ENCODE measurements around the gene SRP54. TPM values are rescaled to one million over a fixed set of nuclear protein-coding genes. Genes with fewer than 3 reads are reported as not detected.

SRP54 gene
- total and polyA plus RNA-seq, 2 of the 13 experiments (the other 11 are each of a cell fraction or from before 2014, with no cell fraction given): 42.2 to 207 TPM

DNA sequence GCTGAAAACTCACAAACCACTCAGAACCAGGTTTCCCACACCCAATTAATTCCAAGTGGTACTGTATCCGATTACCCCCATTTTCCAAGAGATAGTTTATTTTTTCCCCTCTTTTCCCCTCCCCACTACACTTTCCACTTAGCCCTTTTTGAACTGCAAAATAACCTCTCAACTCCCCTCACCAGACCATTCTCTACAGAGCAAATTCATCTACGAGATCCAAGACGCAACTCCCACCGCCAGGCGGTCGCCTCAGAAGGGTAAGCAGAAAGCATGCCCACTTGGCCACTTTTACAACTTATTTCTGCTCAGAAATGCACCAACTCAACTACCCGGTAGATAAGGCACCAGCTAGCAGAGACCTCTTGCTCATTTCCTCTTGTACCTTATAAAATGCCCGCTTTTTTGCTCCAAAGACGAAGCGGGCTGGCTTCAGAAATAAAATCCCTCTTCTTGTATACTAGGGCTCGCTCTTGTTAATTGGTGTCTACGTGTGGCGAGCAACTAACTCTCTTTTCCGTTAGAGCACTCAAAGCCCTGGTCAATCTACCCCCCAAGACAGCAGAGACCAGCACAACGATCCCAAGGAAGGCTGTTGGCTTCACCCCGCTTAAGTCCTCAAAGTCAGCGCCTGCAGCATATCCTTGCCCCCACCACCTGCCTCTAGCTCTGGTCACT is 910 bp upstream of the SRP54 start (continued):
- TF ChIP-seq CENPX (CRISPR knock-in tag; IDR thresholded peaks at IDR 0.05): no peak
- no peak for TF ChIP-seq STAT5B (CRISPR knock-in tag; IDR thresholded peaks at IDR 0.05)
- no peak for TF ChIP-seq MTA1 (CRISPR knock-in tag; IDR thresholded peaks at IDR 0.05; ENCODE audit: borderline replicate concordance)
- no peak for TF ChIP-seq ZFP62 (CRISPR knock-in tag; IDR thresholded peaks at IDR 0.05)
- peak; percentile 73; the same call in 1 of the 2 replicates for TF ChIP-seq DPF2 (CRISPR knock-in tag; IDR thresholded peaks at IDR 0.05; ENCODE audit: borderline replicate concordance, low read depth)
- 0 out of 2 replicates have a peak, but pooled peaks have one; percentile 98 for TF ChIP-seq CC2D1A (CRISPR knock-in tag; IDR thresholded peaks at IDR 0.05)
- TF ChIP-seq PBX2 (CRISPR knock-in tag; IDR thresholded peaks at IDR 0.05): no peak; the same call in 1 of the 2 replicates
- TF ChIP-seq MEIS1 (CRISPR knock-in tag; IDR thresholded peaks at IDR 0.05; ENCODE audit: borderline replicate concordance): no peak
- TF ChIP-seq, protein P1, sequence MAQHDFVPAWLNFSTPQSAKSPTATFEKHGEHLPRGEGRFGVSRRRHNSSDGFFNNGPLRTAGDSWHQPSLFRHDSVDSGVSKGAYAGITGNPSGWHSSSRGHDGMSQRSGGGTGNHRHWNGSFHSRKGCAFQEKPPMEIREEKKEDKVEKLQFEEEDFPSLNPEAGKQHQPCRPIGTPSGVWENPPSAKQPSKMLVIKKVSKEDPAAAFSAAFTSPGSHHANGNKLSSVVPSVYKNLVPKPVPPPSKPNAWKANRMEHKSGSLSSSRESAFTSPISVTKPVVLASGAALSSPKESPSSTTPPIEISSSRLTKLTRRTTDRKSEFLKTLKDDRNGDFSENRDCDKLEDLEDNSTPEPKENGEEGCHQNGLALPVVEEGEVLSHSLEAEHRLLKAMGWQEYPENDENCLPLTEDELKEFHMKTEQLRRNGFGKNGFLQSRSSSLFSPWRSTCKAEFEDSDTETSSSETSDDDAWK (CRISPR knock-in tag; IDR thresholded peaks at IDR 0.05): no peak
- TF ChIP-seq ISX (CRISPR knock-in tag; conservative IDR thresholded peaks at IDR 0.05): no peak
- 0 out of 2 replicates have a peak, but pooled peaks have one; percentile 45 for TF ChIP-seq SOX6 (IDR thresholded peaks at IDR 0.05)
- no peak for TF ChIP-seq SOX6 (CRISPR knock-in tag; IDR thresholded peaks at IDR 0.05)
- TF ChIP-seq ZNF446 (CRISPR knock-in tag; IDR thresholded peaks at IDR 0.05): peak; percentile 94
- TF ChIP-seq ARNTL (CRISPR knock-in tag; IDR thresholded peaks at IDR 0.05): no peak
- 0 out of 2 replicates have a peak, but pooled peaks have one; percentile 20 for TF ChIP-seq HDAC6 (IDR thresholded peaks at IDR 0.05; ENCODE audit: low read depth, low read length)
- peak; percentile 54; the same call in 1 of the 2 replicates for TF ChIP-seq ZNF512 (CRISPR knock-in tag; IDR thresholded peaks at IDR 0.05)
- 0 out of 2 replicates have a peak, but pooled peaks have one; percentile 51 for TF ChIP-seq ZNF326 (CRISPR knock-in tag; IDR thresholded peaks at IDR 0.05; ENCODE audit: borderline replicate concordance)
- TF ChIP-seq PCBP2 (optimal IDR thresholded peaks at IDR 0.05; ENCODE audit: low read depth, low read length, poor library complexity, severe bottlenecking): peak; percentile 16
- no peak for TF ChIP-seq PHF21A (CRISPR knock-in tag; IDR thresholded peaks at IDR 0.05)
- TF ChIP-seq MTF1 (CRISPR knock-in tag; IDR thresholded peaks at IDR 0.05): 0 out of 2 replicates have a peak, but pooled peaks have one; percentile 63
- TF ChIP-seq, protein P2, sequence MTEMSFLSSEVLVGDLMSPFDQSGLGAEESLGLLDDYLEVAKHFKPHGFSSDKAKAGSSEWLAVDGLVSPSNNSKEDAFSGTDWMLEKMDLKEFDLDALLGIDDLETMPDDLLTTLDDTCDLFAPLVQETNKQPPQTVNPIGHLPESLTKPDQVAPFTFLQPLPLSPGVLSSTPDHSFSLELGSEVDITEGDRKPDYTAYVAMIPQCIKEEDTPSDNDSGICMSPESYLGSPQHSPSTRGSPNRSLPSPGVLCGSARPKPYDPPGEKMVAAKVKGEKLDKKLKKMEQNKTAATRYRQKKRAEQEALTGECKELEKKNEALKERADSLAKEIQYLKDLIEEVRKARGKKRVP (CRISPR knock-in tag; IDR thresholded peaks at IDR 0.05): 0 out of 4 replicates have a peak, but pooled peaks of 1 of the 2 experiments have one; percentile 58
- TF ChIP-seq SPEN (CRISPR knock-in tag; IDR thresholded peaks at IDR 0.05; ENCODE audit: low read depth): no peak
- no peak for TF ChIP-seq ZKSCAN8 (CRISPR knock-in tag; IDR thresholded peaks at IDR 0.05; ENCODE audit: borderline replicate concordance)
- 0 out of 2 replicates have a peak, but pooled peaks have one; percentile 22 for TF ChIP-seq CAMTA2 (CRISPR knock-in tag; IDR thresholded peaks at IDR 0.05; ENCODE audit: borderline replicate concordance)
